H7 (cell line): ENCODE data around the gene SSUH2. TPM values are rescaled to one million over a fixed set of nuclear protein-coding genes. Genes with fewer than 3 reads are reported as not detected.

Source experiments
- DNase-seq: peaks from one replicate; pipeline ENCODE4 v3.0.0; 2012
- H3K27me3 ChIP-seq: 2 replicates; pipeline ENCODE4 v1.6.0; 2011; ENCODE audit warnings: mild to moderate bottlenecking, low read length; ENCODE audit not compliant: control insufficient read depth, insufficient read depth
- H3K36me3 ChIP-seq: replicated peaks from 2 replicates; pipeline ENCODE4 v1.5.1; 2011; ENCODE audit warnings: low read length; ENCODE audit not compliant: control insufficient read depth, insufficient read depth
- H3K4me3 ChIP-seq: 2 replicates; pipeline ENCODE4 v1.5.1; 2011; ENCODE audit warnings: low read depth, mild to moderate bottlenecking, control low read depth, low read length, moderate library complexity; ENCODE audit not compliant: insufficient read depth
- total RNA-seq: library from RNA; depleted of rRNA; stranded (reverse); fragments of >200 nt; shearing (Covaris generic); gene quantifications from 2 replicates; pipeline ENCODE4 v1.2.3, GENCODE V29; 2014

SSUH2 gene
- total RNA-seq, 1 experiment from 2014 or later: 0.42 TPM

- Histone ChIP-seq H3K4me3 (no peak overlapping the region), H3K36me3 (no peaks in the 10 kb centered on the region), H3K27me3 (no peaks in the 10 kb centered on the region)
- DNase-seq: no peak
These were observed 5.0 kb downstream of the SSUH2 start for GRCh38 chr3:8639659-8640000.

GRCh38 chr3:8638994-8639658, 5.5 kb downstream of the SSUH2 start:
- DNase-seq: no peak
- no peaks in the 10 kb centered on the region for H3K36me3 ChIP-seq
- H3K4me3 ChIP-seq: no peak overlapping the region
- H3K27me3 ChIP-seq: no peaks in the 10 kb centered on the region

GRCh38 chr3:8637348-8637747, 7.2 kb downstream of the SSUH2 start:
- Histone ChIP-seq H3K36me3 (no peaks in the 10 kb centered on the region), H3K27me3 (no peaks in the 10 kb centered on the region), H3K4me3 (no peak overlapping the region)
- no peak for DNase-seq

- peak; percentile 68 for DNase-seq
- no peak overlapping the region for H3K4me3 ChIP-seq
- H3K27me3 ChIP-seq: no peaks in the 10 kb centered on the region
- H3K36me3 ChIP-seq: no peaks in the 10 kb centered on the region
These were observed 9.0 kb downstream of the SSUH2 start for GRCh38 chr3:8635631-8636030.

GRCh38 chr3:8635125-8635524, 9.5 kb downstream of the SSUH2 start:
- no peak for DNase-seq
- no peaks in the 10 kb centered on the region for H3K27me3 ChIP-seq

GRCh38 chr3:8632402-8633237, 12.0 kb downstream of the SSUH2 start:
- no peak overlapping the region for H3K4me3 ChIP-seq
- no peak for DNase-seq
- H3K36me3 ChIP-seq: no peaks in the 10 kb centered on the region
- H3K27me3 ChIP-seq: no peaks in the 10 kb centered on the region

More at GRCh38 chr3:8635125-8635524, 9.5 kb downstream of the SSUH2 start:
- H3K4me3 ChIP-seq: no peak overlapping the region
- no peaks in the 10 kb centered on the region for H3K36me3 ChIP-seq

- H3K36me3 ChIP-seq: no peaks in the 10 kb centered on the region
- H3K4me3 ChIP-seq: no peak overlapping the region
- no peaks in the 10 kb centered on the region for H3K27me3 ChIP-seq
- DNase-seq: no peak
These were observed 12.9 kb downstream of the SSUH2 start for GRCh38 chr3:8631661-8632060.

GRCh38 chr3:8629151-8630021, 15.2 kb downstream of the SSUH2 start:
- DNase-seq: no peak
- Histone ChIP-seq H3K36me3 (no peaks in the 10 kb centered on the region), H3K4me3 (no peak overlapping the region)

GRCh38 chr3:8627949-8628348, 16.6 kb downstream of the SSUH2 start:
- DNase-seq: no peak
- Histone ChIP-seq H3K27me3 (no peaks in the 10 kb centered on the region), H3K36me3 (no peaks in the 10 kb centered on the region), H3K4me3 (no peak overlapping the region)

More at GRCh38 chr3:8629151-8630021, 15.2 kb downstream of the SSUH2 start:
- no peaks in the 10 kb centered on the region for H3K27me3 ChIP-seq

- H3K36me3 ChIP-seq: no peaks in the 10 kb centered on the region
- no peak for DNase-seq
- H3K27me3 ChIP-seq: no peaks in the 10 kb centered on the region
- no peak overlapping the region for H3K4me3 ChIP-seq
These were observed 17.2 kb downstream of the SSUH2 start for GRCh38 chr3:8627201-8627940.

- Histone ChIP-seq H3K36me3 (no peaks in the 10 kb centered on the region), H3K27me3 (no peaks in the 10 kb centered on the region), H3K4me3 (no peak overlapping the region)
- DNase-seq: no peak
These were observed 18.6 kb downstream of the SSUH2 start for GRCh38 chr3:8625991-8626390.

- Histone ChIP-seq H3K4me3 (no peak overlapping the region), H3K27me3 (no peaks in the 10 kb centered on the region), H3K36me3 (no peaks in the 10 kb centered on the region)
- DNase-seq: no peak
These were observed 20.0 kb downstream of the SSUH2 start for GRCh38 chr3:8624612-8625011.

GRCh38 chr3:8623741-8624140, 20.9 kb downstream of the SSUH2 start:
- H3K4me3 ChIP-seq: no peak overlapping the region
- no peaks in the 10 kb centered on the region for H3K36me3 ChIP-seq
- no peaks in the 10 kb centered on the region for H3K27me3 ChIP-seq
- DNase-seq: no peak
